ACC112 (cell line): ENCODE data around the gene BHLHE41.
A peak's percentile ranks its signal among the peaks of the same experiment; 100 is the strongest.

Experiments used
- H2AFZ ChIP-seq: fragments of 200-600 bp; sonication (generic); one replicate; pipeline ENCODE4 v1.6.0; 2017; ENCODE audit warnings: antibody characterized with exemption, low read length; ENCODE audit not compliant: unreplicated experiment
- H3K27ac ChIP-seq: fragments of 200-600 bp; sonication (generic); 2 replicates; pipeline ENCODE4 v1.5.1; 2014; ENCODE audit warnings: low read depth, mild to moderate bottlenecking, antibody characterized with exemption, low read length, moderate library complexity
- H3K27me3 ChIP-seq: fragments of 200-600 bp; sonication (generic); 2 replicates; pipeline ENCODE4 v1.6.1; 2014; ENCODE audit warnings: mild to moderate bottlenecking, antibody characterized with exemption, low read length, moderate library complexity, mixed read lengths; ENCODE audit not compliant: insufficient read depth
- H3K36me3 ChIP-seq: fragments of 200-600 bp; sonication (generic); 2 replicates; pipeline ENCODE4 v1.6.1; 2016; ENCODE audit warnings: mild to moderate bottlenecking, antibody characterized with exemption, low read length, moderate library complexity, mixed read lengths; ENCODE audit not compliant: insufficient read depth
- H3K4me1 ChIP-seq: fragments of 200-600 bp; sonication (generic); one replicate; pipeline ENCODE4 v1.6.1; 2016; ENCODE audit warnings: low read length, mixed read lengths; ENCODE audit not compliant: insufficient read depth, unreplicated experiment, control insufficient read depth
- H3K4me3 ChIP-seq: fragments of 200-600 bp; sonication (generic); 2 replicates; pipeline ENCODE4 v1.5.1; 2014; ENCODE audit warnings: mild to moderate bottlenecking, low read depth, low read length
- H3K79me2 ChIP-seq: fragments of 200-600 bp; sonication (generic); one replicate; pipeline ENCODE4 v1.6.0; 2016; ENCODE audit warnings: low read length; ENCODE audit not compliant: control insufficient read depth, unreplicated experiment, insufficient read depth

Gene BHLHE41

DNA sequence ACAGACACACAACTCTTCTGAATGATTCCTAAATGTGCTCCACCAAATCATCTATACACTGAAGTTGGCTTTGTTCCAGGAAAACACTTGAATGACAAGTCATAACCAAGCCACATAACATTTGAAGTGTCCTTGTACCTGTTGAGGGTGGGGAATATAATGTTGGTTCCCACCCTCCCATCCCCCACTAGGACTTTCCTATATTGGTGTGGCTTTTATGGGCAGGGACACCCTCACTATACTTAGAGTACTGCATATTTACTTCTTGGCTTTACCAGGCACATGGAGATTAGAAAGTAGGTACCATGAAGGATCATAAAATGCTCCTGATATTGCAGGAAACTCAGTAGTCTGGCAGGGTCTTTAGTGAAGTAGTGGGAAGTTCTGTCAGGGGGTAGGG is 9.7 kb upstream of the BHLHE41 start:
- H3K4me3 ChIP-seq = no peak overlapping the region
- no peaks in the 10 kb centered on the region for H3K4me1 ChIP-seq
- no peak overlapping the region for H2AFZ ChIP-seq
- H3K79me2 ChIP-seq = no peaks in the 10 kb centered on the region
- peaks cover 21% of the 10 kb centered on the region; the same call in 1 of the 2 replicates for H3K27me3 ChIP-seq
- no peaks in the 10 kb centered on the region for H3K36me3 ChIP-seq
- H3K27ac ChIP-seq = no peak overlapping the region

DNA sequence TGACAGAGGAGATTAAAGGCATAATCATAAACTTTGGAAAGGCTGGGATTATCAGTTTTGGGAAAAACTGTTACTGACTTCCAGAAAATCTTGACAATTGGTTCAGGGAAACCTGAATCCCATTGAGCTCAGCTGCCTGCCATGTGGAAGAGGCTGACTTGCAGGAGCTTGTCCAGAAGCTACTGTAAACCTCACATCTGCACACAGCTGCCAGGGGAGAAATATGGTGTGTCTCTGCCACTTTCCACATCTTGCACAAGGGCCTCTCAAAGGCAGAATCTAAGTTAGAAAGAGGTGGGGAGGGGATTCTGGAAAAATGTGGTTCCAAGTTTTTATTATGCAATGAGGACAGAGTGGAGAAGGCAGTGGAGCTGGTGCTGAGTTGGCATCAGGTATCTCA is 8.7 kb upstream of the BHLHE41 start:
- Histone ChIP-seq H3K36me3 (no peaks in the 10 kb centered on the region), H3K4me3 (no peak overlapping the region), H3K27ac (no peak overlapping the region), H2AFZ (no peak overlapping the region), H3K4me1 (peaks cover under 1% of the 10 kb centered on the region), H3K79me2 (no peaks in the 10 kb centered on the region), H3K27me3 (peaks cover 21% of the 10 kb centered on the region; the same call in 1 of the 2 replicates)

DNA sequence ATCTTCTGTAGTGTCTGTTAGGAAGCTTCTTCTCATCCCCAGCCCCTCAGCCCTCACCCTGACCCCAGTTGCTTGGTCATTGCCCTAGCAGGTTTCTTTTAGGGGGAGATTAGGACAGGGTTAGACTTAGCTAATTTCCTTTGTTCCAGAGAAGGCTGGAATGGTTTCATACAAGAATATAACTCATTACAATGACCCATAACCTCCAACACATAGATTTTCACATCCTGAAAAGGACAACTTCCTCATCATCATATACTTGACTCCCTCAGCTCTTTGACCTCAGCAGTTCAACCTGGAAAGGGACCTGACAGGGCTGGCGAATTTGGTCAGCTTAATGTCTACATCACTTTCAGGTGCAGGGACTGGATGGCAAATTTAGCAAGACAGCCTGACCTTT is 8.0 kb upstream of the BHLHE41 start:
- Histone ChIP-seq H3K27me3 (peaks cover 21% of the 10 kb centered on the region; the same call in 1 of the 2 replicates), H3K4me1 (peaks cover 7% of the 10 kb centered on the region), H3K79me2 (no peaks in the 10 kb centered on the region), H3K36me3 (no peaks in the 10 kb centered on the region), H3K27ac (no peak overlapping the region), H2AFZ (no peak overlapping the region), H3K4me3 (no peak overlapping the region)

DNA sequence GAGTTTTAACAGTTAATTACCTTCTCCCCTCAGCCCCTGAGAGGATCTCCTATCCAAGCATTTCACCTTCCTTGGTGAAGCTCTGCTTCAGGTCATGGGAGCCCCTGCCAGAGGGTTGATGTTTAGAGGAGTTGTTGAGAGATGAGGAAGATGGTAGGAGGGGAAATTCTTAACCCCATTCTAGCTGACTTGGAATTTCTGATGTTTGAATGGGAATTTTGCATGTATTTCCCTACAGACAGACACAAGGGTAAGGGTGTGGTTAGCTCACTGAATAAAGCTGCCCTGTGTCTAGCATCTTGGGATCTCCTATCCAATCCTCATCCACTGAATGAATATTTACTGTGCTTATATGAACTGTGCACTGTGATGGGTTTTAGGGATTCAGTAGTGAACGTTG is 7.1 kb upstream of the BHLHE41 start:
- Histone ChIP-seq H3K36me3 (no peaks in the 10 kb centered on the region), H3K27me3 (peaks cover 21% of the 10 kb centered on the region; the same call in 1 of the 2 replicates), H3K27ac (no peak overlapping the region), H3K4me1 (peaks cover 12% of the 10 kb centered on the region), H2AFZ (no peak overlapping the region), H3K4me3 (no peak overlapping the region), H3K79me2 (no peaks in the 10 kb centered on the region)

DNA sequence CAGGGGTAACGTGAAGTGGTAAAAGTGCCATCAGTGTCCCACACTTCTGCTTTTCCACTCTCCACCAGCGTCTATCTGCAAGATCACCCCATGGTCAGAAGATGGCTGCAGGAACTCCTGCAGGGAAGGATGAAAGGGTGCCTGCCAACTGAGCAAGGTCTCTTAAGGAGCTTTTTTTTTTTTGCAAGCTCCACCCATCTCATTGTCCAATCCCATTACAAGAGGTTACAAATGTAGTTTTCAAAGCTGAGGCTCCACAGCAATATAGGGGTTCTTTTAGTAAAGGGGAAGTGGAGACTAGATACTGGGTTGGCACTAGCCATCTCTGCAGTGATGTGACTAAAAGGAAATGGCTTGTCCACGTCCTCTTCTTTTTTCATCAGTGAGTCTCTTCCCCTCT is 5.9 kb upstream of the BHLHE41 start:
- no peak overlapping the region for H3K4me3 ChIP-seq
- H3K4me1 ChIP-seq = peaks cover 15% of the 10 kb centered on the region
- peaks cover 21% of the 10 kb centered on the region; the same call in 1 of the 2 replicates for H3K27me3 ChIP-seq
- H3K79me2 ChIP-seq = no peaks in the 10 kb centered on the region
- H3K36me3 ChIP-seq = no peaks in the 10 kb centered on the region
- H2AFZ ChIP-seq = no peak overlapping the region
- H3K27ac ChIP-seq = no peak overlapping the region

DNA sequence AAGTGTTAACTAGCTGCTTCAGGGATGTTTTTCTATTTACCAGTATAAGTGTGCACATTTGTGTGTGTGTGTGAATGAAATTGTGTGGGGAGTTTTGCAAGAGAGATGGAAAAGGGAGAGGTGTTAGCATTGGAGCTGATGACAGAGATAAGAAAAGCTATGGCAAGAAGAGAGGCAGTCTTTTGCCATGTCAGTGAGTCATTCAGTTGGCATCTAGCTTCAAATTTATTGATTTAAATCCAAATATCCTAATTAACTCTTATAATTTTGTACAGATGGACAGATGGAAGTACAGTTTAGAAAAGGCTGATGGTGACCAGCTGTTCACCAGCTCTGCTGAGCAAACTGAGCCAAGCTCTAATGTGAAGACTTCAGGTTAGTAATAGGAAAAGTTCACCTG is 3.3 kb upstream of the BHLHE41 start:
- no peak overlapping the region for H3K4me3 ChIP-seq
- H3K79me2 ChIP-seq = no peaks in the 10 kb centered on the region
- H3K4me1 ChIP-seq = peaks cover 15% of the 10 kb centered on the region
- peaks cover 21% of the 10 kb centered on the region; the same call in 1 of the 2 replicates for H3K27me3 ChIP-seq
- no peak overlapping the region for H2AFZ ChIP-seq
- H3K27ac ChIP-seq = no peak overlapping the region
- H3K36me3 ChIP-seq = no peaks in the 10 kb centered on the region

DNA sequence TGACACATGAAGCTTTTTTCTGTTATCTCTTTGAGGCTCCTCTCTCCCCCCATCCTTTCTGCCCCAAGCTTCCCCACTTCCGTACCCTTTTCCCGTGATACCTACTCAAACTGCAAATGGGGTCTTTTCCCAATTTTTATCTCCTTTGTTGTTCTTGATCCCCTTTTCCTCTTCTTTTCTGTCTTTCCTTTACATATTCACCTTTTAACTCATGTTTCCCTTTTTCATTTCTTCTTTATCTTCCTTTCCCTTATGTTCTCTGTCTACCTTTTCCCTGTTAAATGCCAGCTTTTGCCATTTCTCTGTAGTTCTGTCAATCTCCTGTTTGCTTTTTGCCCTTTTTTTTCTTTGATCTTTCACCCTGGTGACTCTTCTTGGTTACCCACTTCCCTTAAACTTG is 2.6 kb upstream of the BHLHE41 start:
- peaks cover 15% of the 10 kb centered on the region for H3K4me1 ChIP-seq
- peaks cover 15% of the 10 kb centered on the region; the same call in 1 of the 2 replicates for H3K27me3 ChIP-seq
- H3K4me3 ChIP-seq = no peak overlapping the region
- no peak overlapping the region for H3K27ac ChIP-seq
- H3K36me3 ChIP-seq = no peaks in the 10 kb centered on the region
- H2AFZ ChIP-seq = no peak overlapping the region
- H3K79me2 ChIP-seq = no peaks in the 10 kb centered on the region

DNA sequence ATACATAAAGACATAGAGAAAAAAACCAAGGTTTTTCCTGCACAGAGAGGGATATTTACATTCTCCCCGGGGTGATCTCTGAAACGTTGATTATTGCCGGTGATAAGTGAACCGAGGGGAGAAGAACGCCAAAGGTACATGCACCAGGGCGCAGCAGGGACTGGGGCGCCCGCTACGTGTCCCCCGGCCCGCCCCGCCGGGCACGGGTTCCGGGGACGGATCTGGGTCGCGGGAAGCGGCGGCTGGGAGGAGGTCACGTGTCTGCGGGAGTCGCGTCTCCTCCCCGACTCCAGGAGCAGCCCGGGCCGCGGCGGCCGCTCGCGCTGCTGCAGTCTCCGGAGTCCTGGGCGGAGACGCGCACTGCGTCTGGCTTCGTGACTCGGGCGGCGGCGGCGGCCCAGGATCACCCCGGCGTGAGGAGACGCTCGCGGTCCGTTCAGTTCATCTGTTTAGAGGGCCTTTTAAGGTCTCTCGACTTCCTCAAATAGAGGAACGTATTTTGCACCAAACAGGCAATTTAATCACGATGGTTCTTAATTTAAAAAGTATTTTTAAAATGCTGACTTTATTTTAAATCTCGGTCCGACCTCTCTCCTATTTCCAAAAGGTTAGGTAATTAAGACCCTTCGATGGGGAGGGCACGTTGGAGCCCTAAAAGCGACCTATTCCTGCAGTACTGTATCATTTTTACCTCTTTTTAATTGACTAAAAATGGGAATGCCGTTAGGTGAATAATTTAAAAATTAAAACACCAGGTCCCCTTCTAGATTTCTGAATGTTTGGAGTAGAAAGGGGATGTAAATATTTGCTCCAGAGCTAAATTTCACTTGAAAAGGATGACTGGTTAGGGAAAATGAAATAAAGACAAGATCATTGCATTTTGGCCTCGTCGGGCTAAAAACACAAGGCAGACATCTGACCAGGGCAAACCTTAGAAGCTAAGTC is 1.8 kb upstream of the BHLHE41 start:
- H3K4me1 ChIP-seq = peaks cover 18% of the 10 kb centered on the region
- no peaks in the 10 kb centered on the region for H3K79me2 ChIP-seq
- peaks cover 9% of the 10 kb centered on the region; the same call in 1 of the 2 replicates for H3K27me3 ChIP-seq
- peak overlapping the region; percentile 94 for H2AFZ ChIP-seq
- H3K4me3 ChIP-seq = peak overlapping the region; percentile 92
- no peaks in the 10 kb centered on the region for H3K36me3 ChIP-seq
- H3K27ac ChIP-seq = peak overlapping the region; percentile 75

DNA sequence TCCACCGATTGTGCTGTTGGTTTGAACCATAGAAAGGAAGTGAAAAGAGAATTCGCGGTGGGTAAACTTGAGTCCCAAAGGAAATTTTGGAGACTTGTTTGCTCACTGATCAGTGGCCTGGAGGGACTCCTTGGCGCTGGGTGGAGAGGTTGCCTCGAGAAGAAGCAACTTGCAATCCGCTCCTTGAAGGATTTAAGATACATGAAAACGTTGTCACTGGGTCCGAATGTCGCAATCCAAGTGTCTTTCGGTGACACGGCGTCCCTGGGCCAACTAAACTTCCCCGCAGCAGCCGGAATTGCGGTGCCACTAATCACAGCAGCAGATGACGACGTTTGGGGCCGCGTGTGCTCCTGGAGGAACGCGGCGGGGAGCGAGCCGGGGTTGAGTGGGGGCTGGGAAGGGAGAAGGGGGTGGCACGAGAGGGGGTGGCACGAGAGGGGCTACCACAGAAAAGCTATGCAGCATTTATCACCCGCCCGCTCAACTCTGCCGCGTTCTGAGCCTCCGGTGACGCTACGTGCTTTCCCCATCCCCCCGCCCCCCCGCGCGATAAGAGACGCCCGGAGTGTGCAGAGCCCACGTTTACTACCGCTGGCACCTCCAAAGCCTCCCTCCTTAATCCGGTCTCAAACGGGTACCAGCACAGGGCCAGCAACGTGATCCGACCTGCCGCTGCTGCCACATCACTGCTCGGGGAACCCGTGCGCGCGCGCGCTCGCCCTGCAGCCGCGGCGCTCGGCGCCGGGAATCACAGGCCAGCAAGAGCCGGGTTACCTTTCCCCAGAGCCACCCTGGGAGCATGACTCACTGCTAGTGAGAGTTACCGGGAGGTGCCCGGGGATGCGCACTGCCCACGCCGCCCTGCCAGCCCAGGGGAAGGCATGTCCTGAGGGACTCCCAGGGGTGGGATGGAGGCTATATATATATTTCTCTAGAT is 833 bp upstream of the BHLHE41 start:
- Histone ChIP-seq H3K27me3 (no peaks in the 10 kb centered on the region; the same call in 1 of the 2 replicates), H3K79me2 (no peaks in the 10 kb centered on the region), H3K4me1 (peaks cover 20% of the 10 kb centered on the region), H3K4me3 (peak overlapping the region; percentile 92), H2AFZ (peak overlapping the region; percentile 94), H3K36me3 (no peaks in the 10 kb centered on the region), H3K27ac (peak overlapping the region; percentile 75)

DNA sequence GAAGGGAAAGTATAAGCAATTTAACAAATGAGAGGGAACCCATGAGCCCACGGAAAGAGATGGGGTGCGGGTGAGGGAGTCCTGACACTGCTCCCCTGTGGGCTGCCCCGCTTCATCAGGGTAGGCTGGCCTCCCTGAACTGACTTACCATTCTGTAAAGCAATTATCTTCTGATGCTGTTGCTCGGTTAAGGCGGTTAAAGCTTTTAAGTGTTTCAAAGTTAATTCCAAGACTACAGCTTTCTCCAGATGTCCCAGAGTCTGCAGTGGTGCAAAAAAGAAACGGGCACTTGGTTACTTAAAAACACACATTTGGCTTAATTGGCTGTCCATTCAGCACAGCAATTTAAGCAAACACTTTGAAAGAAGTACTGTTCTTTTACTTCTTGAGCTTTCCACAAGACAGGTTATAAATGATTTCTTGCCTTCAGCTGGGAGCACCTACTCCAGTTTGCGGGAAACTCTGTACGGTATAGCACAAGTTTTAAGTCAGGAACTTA is 1.3 kb downstream of the BHLHE41 start:
- Histone ChIP-seq H3K27ac (no peak overlapping the region; the same call in 1 of the 2 replicates), H3K79me2 (no peaks in the 10 kb centered on the region), H3K27me3 (no peaks in the 10 kb centered on the region), H3K4me3 (peak overlapping the region; percentile 92), H2AFZ (no peak overlapping the region), H3K36me3 (no peaks in the 10 kb centered on the region), H3K4me1 (peaks cover 20% of the 10 kb centered on the region)
